ENCODE data around the gene TUNAR. TPM values are rescaled to one million over a fixed set of nuclear protein-coding genes. Genes with fewer than 3 reads are reported as not detected.

Gene TUNAR
- total and polyA plus RNA-seq, 4 donors: 0.01 to 0.09 TPM; not detected in 2

- DNase-seq: no peak
- H3K4me3 ChIP-seq: no peak overlapping the region
- 57 to 77% methylated on average over 6 of the region's 6 CpGs for WGBS, 2 donors
- TF ChIP-seq CTCF (IDR thresholded peaks at IDR 0.05; ENCODE audit: control extremely low read depth, extremely low read depth): no peak
- H3K4me1 ChIP-seq (ENCODE audit: control insufficient read depth in 5 of 5, insufficient read depth in 5 of 5, low read length in 5 of 5): no peaks in the 10 kb centered on the region
- H3K27ac ChIP-seq (ENCODE audit: low read depth in 1 of 2, low read length in 1 of 2): no peak overlapping the region
- H3K9ac ChIP-seq (ENCODE audit: insufficient read depth in 1 of 2, low read length in 2 of 2): no peak overlapping the region
- no peak for ATAC-seq (ENCODE audit: insufficient read depth, low FRiP score)
- peaks cover 0 to 4% (median 0%) of the 10 kb centered on the region in 4 donors for H3K9me3 ChIP-seq (ENCODE audit: control insufficient read depth in 4 of 4, insufficient read depth in 3 of 4, low read length in 3 of 4)
- no peaks in the 10 kb centered on the region for H3K27me3 ChIP-seq (ENCODE audit: control insufficient read depth in 3 of 3, insufficient read depth in 3 of 3, low read length in 2 of 3)
- no peaks in the 10 kb centered on the region for H3K36me3 ChIP-seq (ENCODE audit: control insufficient read depth in 4 of 4, insufficient read depth in 4 of 4, low read length in 4 of 4)
These were observed 24.4 kb downstream of the TUNAR start for GRCh38 chr14:95901054-95901453.

GRCh38 chr14:95902273-95902826 is 25.7 kb downstream of the TUNAR start:
- WGBS, 2 donors: 76 to 81% methylated on average over 10 of the region's 10 CpGs
- no peak for ATAC-seq (ENCODE audit: insufficient read depth, low FRiP score)

DNA sequence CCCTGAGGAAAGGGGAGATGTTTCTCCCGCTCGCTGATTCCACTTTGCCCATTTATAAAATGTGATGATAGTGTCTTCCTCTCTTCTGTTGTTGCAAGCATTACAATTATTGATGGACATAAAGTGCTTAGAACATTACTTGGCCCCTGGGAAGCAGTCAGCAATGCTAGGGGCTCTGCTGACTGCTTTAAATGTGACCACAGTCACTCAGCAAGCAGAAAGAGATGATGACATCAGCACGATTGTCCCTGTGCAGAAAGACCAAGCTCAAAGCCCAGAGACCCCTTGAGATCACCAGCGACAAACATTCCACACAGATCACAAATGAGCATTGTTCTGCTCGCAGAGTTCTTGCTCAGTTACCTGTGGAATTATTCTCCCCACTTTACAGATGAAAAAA is 26.5 kb downstream of the TUNAR start:
- Histone ChIP-seq H3K27ac (ENCODE audit: low read depth in 1 of 2, low read length in 1 of 2) (no peak overlapping the region), H3K36me3 (ENCODE audit: control insufficient read depth in 4 of 4, insufficient read depth in 4 of 4, low read length in 4 of 4) (no peaks in the 10 kb centered on the region), H3K4me1 (ENCODE audit: control insufficient read depth in 5 of 5, insufficient read depth in 5 of 5, low read length in 5 of 5) (no peaks in the 10 kb centered on the region), H3K4me3 (no peak overlapping the region), H3K27me3 (ENCODE audit: control insufficient read depth in 3 of 3, insufficient read depth in 3 of 3, low read length in 2 of 3) (no peaks in the 10 kb centered on the region), H3K9ac (ENCODE audit: insufficient read depth in 1 of 2, low read length in 2 of 2) (no peak overlapping the region), H3K9me3 (ENCODE audit: control insufficient read depth in 4 of 4, insufficient read depth in 3 of 4, low read length in 3 of 4) (peaks cover 0 to 4% (median 0%) of the 10 kb centered on the region in 4 donors)
- 75 to 83% methylated on average over 5 of the region's 5 CpGs for WGBS, 2 donors
- no peak for TF ChIP-seq CTCF (IDR thresholded peaks at IDR 0.05; ENCODE audit: control extremely low read depth, extremely low read depth)
- ATAC-seq (ENCODE audit: insufficient read depth, low FRiP score) (no peak), DNase-seq (no peak)

More at GRCh38 chr14:95902273-95902826, 25.7 kb downstream of the TUNAR start:
- no peak overlapping the region for H3K9ac ChIP-seq (ENCODE audit: insufficient read depth in 1 of 2, low read length in 2 of 2)
- no peak for TF ChIP-seq CTCF (IDR thresholded peaks at IDR 0.05; ENCODE audit: control extremely low read depth, extremely low read depth)
- no peaks in the 10 kb centered on the region for H3K27me3 ChIP-seq (ENCODE audit: control insufficient read depth in 3 of 3, insufficient read depth in 3 of 3, low read length in 2 of 3)
- no peak for DNase-seq
- H3K4me1 ChIP-seq (ENCODE audit: control insufficient read depth in 5 of 5, insufficient read depth in 5 of 5, low read length in 5 of 5): no peaks in the 10 kb centered on the region
- no peaks in the 10 kb centered on the region for H3K36me3 ChIP-seq (ENCODE audit: control insufficient read depth in 4 of 4, insufficient read depth in 4 of 4, low read length in 4 of 4)
- H3K9me3 ChIP-seq (ENCODE audit: control insufficient read depth in 4 of 4, insufficient read depth in 3 of 4, low read length in 3 of 4): peaks cover 0 to 4% (median 0%) of the 10 kb centered on the region in 4 donors
- H3K27ac ChIP-seq (ENCODE audit: low read depth in 1 of 2, low read length in 1 of 2): no peak overlapping the region
- H3K4me3 ChIP-seq: no peak overlapping the region

DNA sequence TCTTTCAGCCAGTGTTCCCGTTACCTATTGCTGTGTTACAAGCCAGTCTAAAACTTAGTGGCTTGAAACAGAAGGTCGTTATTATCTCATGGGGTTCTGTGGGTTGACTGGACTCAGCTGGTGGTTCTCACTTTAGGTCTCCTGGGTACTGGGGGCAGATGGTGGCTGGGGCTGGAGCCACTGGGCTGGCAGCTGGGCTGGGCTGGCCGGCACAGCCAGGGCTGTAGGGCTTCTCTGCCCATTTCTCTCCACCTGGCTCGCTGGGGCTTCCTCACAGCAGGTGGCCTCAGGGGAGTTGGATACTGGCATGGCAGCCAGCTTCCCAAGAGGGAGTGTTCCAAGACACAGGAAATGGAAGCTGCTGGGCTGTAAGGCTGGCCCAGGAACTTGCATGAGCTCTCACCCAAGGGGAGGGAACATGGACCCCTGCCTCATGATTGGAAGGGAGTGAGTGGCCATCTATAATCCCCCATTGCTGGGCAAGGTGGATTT is 27.0 kb downstream of the TUNAR start:
- Histone ChIP-seq H3K27me3 (ENCODE audit: control insufficient read depth in 3 of 3, insufficient read depth in 3 of 3, low read length in 2 of 3) (no peaks in the 10 kb centered on the region), H3K27ac (ENCODE audit: low read depth in 1 of 2, low read length in 1 of 2) (no peak overlapping the region), H3K9me3 (ENCODE audit: control insufficient read depth in 4 of 4, insufficient read depth in 3 of 4, low read length in 3 of 4) (peaks cover 0 to 6% (median 0%) of the 10 kb centered on the region in 4 donors), H3K36me3 (ENCODE audit: control insufficient read depth in 4 of 4, insufficient read depth in 4 of 4, low read length in 4 of 4) (no peaks in the 10 kb centered on the region), H3K9ac (ENCODE audit: insufficient read depth in 1 of 2, low read length in 2 of 2) (no peak overlapping the region), H3K4me3 (no peak overlapping the region), H3K4me1 (ENCODE audit: control insufficient read depth in 5 of 5, insufficient read depth in 5 of 5, low read length in 5 of 5) (no peaks in the 10 kb centered on the region)
- ATAC-seq (ENCODE audit: insufficient read depth, low FRiP score) (no peak), DNase-seq (no peak)
- WGBS, 2 donors: 76 to 79% methylated on average over 4 of the region's 4 CpGs
- no peak for TF ChIP-seq CTCF (IDR thresholded peaks at IDR 0.05; ENCODE audit: control extremely low read depth, extremely low read depth)

All from lung (tissue), 12 donors.